H1 (cell line): ENCODE measurements around the gene CASP1. TPM values are rescaled to one million over a fixed set of nuclear protein-coding genes. Genes with fewer than 3 reads are reported as not detected.

ENCODE experiments used
- CHD7 ChIP-seq: fragments of 300-600 bp; sonication (generic); IDR thresholded peaks from 2 replicates; pipeline ENCODE4 v1.7.1; 2012; ENCODE audit warnings: low read length, moderate library complexity, mild to moderate bottlenecking, inconsistent platforms; ENCODE audit not compliant: insufficient replicate concordance
- EP300 ChIP-seq, 2 experiments: IDR thresholded peaks; 1 replicate in 1 of 2; 2 replicates in 1 of 2; pipeline ENCODE4 v1.6.1; 2011 to 2012; ENCODE audit warnings: low read depth in 2 of 2, low read length in 2 of 2, mild to moderate bottlenecking in 2 of 2, borderline replicate concordance in 1 of 2, inconsistent platforms in 1 of 2, moderate library complexity in 1 of 2
- HDAC2 ChIP-seq, 2 experiments: fragments of 300-600 bp in 1 of 2; sonication (generic) in 1 of 2; IDR thresholded peaks; 2 replicates each; pipeline ENCODE4 v1.6.1; 2011 to 2012; ENCODE audit warnings: low read depth in 2 of 2, low read length in 2 of 2, mild to moderate bottlenecking in 2 of 2, moderate library complexity in 2 of 2, borderline replicate concordance in 1 of 2, inconsistent platforms in 1 of 2
- KDM5A ChIP-seq: fragments of 200-600 bp; IDR thresholded peaks from 2 replicates; pipeline ENCODE4 v1.7.1; 2012; ENCODE audit warnings: mild to moderate bottlenecking, low read length, inconsistent platforms, mixed read lengths
- POLR2AphosphoS5 ChIP-seq: IDR thresholded peaks from 2 replicates; pipeline ENCODE4 v1.6.1; 2011; ENCODE audit warnings: low read depth, low read length
- POU5F1 ChIP-seq: IDR thresholded peaks from 2 replicates; pipeline ENCODE4 v1.6.1; 2011; ENCODE audit warnings: low read depth, mild to moderate bottlenecking, low read length, moderate library complexity
- RNF2 ChIP-seq: fragments of 200-900, 300-1000 bp; sonication (generic); IDR thresholded peaks from 2 replicates; pipeline ENCODE4 v1.7.1; 2016; ENCODE audit warnings: borderline replicate concordance, low read depth, mild to moderate bottlenecking, antibody characterized with exemption, low read length; ENCODE audit not compliant: poor library complexity, severe bottlenecking; ENCODE audit errors: missing control alignments
- SAP30 ChIP-seq: fragments of 300-600 bp; sonication (generic); IDR thresholded peaks from 2 replicates; pipeline ENCODE4 v1.7.1; 2012; ENCODE audit warnings: low read length, moderate library complexity, mild to moderate bottlenecking, inconsistent platforms; ENCODE audit not compliant: insufficient read depth, insufficient replicate concordance
- SP2 ChIP-seq: IDR thresholded peaks from 2 replicates; pipeline ENCODE4 v1.6.1; 2012; ENCODE audit warnings: mild to moderate bottlenecking, low read length, inconsistent platforms
- TAF1 ChIP-seq: IDR thresholded peaks from 2 replicates; pipeline ENCODE4 v1.6.1; 2011; ENCODE audit warnings: mild to moderate bottlenecking, low read depth, low read length
- TCF12 ChIP-seq: IDR thresholded peaks from 2 replicates; pipeline ENCODE4 v1.6.1; 2011; ENCODE audit warnings: low read depth, mild to moderate bottlenecking, low read length
- polyA plus RNA-seq, 7 experiments: library from polyadenylated mRNA; depleted of rRNA in 3 of 7; stranded (reverse) in 5 of 7; unstranded in 2 of 7; fragments of >200 nt in 5 of 7; fragments of 200-250 nt in 2 of 7; gene quantifications; 1 replicate in 5 of 7; 2 replicates in 1 of 7; 4 replicates in 1 of 7; pipeline versions ENCODE4 v1.2.1 to v1.2.3, GENCODE V29; 2011 to 2013; ENCODE audit warnings: missing spikeins in 2 of 7, mixed read lengths in 2 of 7
- total RNA-seq: library from RNA; stranded (reverse); fragmentation: NEBNext Ultra II Directional; extraction: Animal tissue kit (Norgen Biotek cat#: 25700); gene quantifications from 2 replicates; pipeline ENCODE4 v1.2.1, GENCODE V29; 2021

The CASP1 gene
- total and polyA plus RNA-seq, 2 of the 8 experiments (the other 6 are each of a cell fraction or from before 2014, with no cell fraction given), result not detected

GRCh38 chr11:104991994-104992393, 43.0 kb downstream of the CASP1 start (continued):
- no peak for TF ChIP-seq CHD7
- no peak for TF ChIP-seq EP300 (IDR thresholded peaks at IDR 0.05; ENCODE audit: borderline replicate concordance in 1 of 2, low read depth in 2 of 2, low read length in 2 of 2)
- no peak for TF ChIP-seq SP2
- TF ChIP-seq TCF12, result no peak
- no peak for TF ChIP-seq SAP30
- TF ChIP-seq RNF2, result no peak
- TF ChIP-seq POLR2AphosphoS5, result no peak
- no peak for TF ChIP-seq HDAC2 (IDR thresholded peaks at IDR 0.05; ENCODE audit: borderline replicate concordance in 1 of 2, low read depth in 2 of 2, low read length in 2 of 2)
- TF ChIP-seq TAF1, result no peak
- TF ChIP-seq KDM5A, result no peak
- TF ChIP-seq POU5F1, result no peak
